K562 (cell line): Measurements from ENCODE around the gene APBA2. TPM values are rescaled to one million over a fixed set of nuclear protein-coding genes. Genes with fewer than 3 reads are reported as not detected.

Experiments used
- ATAC-seq: fragments of 200-7000 bp; cut with Tn5 transposase; 3 replicates; pipeline ENCODE4 v1.9.1; 2020; ENCODE audit warnings: moderate library complexity
- BruUV-seq: library from RNA; stranded (reverse); fragments of 400-500 nt; replicated peaks from 2 replicates; lab custom pipeline; 2021; lab: Mats Ljungman, UMichigan
- CTCF ChIA-PET: fragments of 300-600 bp; formaldehyde crosslinking; extraction: SDS; loops from one replicate; lab custom pipeline; 2021; ENCODE audit warnings: low intra/inter-chr PET ratio; lab: Yijun Ruan, JAX
- POLR2A ChIA-PET: fragments of 300-600, 350-650 bp; sonication (Branson Sonifier 250); formaldehyde crosslinking; extraction: SDS; loops from one replicate; lab custom pipeline; 2021; ENCODE audit warnings: antibody characterized with exemption, inconsistent platforms; lab: Yijun Ruan, JAX
- DNase-seq, 4 experiments: peaks; one replicate each; pipeline versions ENCODE4 v3.0.0 to v3.0.0-alpha.2; 2011 to 2018; ENCODE audit warnings: low spot score in 3 of 4, mixed read lengths in 3 of 4; ENCODE audit errors: extremely low read depth in 1 of 4
- FAIRE-seq: peaks from 2 replicates; lab custom pipeline; 2011; peaks lifted over from hg19 to GRCh38; lab: Jason Lieb, UNC
- H2AFZ ChIP-seq: 2 replicates; pipeline ENCODE4 v1.6.0; 2011; ENCODE audit warnings: low read depth, low read length, control low read depth, inconsistent platforms
- H3K27ac ChIP-seq: fragments of 200-600 bp; 3 replicates; pipeline ENCODE4 v1.8.0; 2011; ENCODE audit warnings: low read depth, mild to moderate bottlenecking, control low read depth, inconsistent platforms, low read length, moderate library complexity, mixed read lengths; ENCODE audit errors: extremely low read depth
- H3K27me3 ChIP-seq, 2 experiments: fragments of 300-600 bp in 1 of 2; 2 replicates in 1 of 2; 3 replicates in 1 of 2; pipeline versions ENCODE4 v1.6.0 to v1.8.0; 2011; ENCODE audit warnings: inconsistent platforms in 2 of 2, low read length in 2 of 2, mild to moderate bottlenecking in 1 of 2, mixed read lengths in 1 of 2, moderate library complexity in 1 of 2; ENCODE audit not compliant: control insufficient read depth in 2 of 2, insufficient read depth in 2 of 2
- H3K36me3 ChIP-seq: fragments of 300-600 bp; 3 replicates; pipeline ENCODE4 v1.8.0; 2011; ENCODE audit warnings: mild to moderate bottlenecking, low read length, inconsistent platforms; ENCODE audit not compliant: control insufficient read depth, insufficient read depth
- H3K4me1 ChIP-seq, 2 experiments: fragments of 200-600 bp in 1 of 2; replicated peaks in 1 of 2; 2 replicates in 1 of 2; 3 replicates in 1 of 2; pipeline versions ENCODE4 v1.5.1 to v1.8.0; 2011; ENCODE audit warnings: inconsistent platforms in 2 of 2, low read length in 2 of 2, mild to moderate bottlenecking in 1 of 2, mixed read lengths in 1 of 2, moderate library complexity in 1 of 2; ENCODE audit not compliant: control insufficient read depth in 2 of 2, insufficient read depth in 2 of 2
- H3K4me2 ChIP-seq: 2 replicates; pipeline ENCODE4 v1.6.1; 2011; ENCODE audit warnings: low read length, control low read depth, inconsistent platforms, mixed read lengths; ENCODE audit not compliant: insufficient read depth
- H3K4me3 ChIP-seq: fragments of 200-600 bp; sonication (generic), shearing (Covaris generic); 2 replicates; pipeline ENCODE4 v1.5.1; 2016; ENCODE audit warnings: control low read depth, inconsistent platforms
- H3K79me2 ChIP-seq: fragments of 200-600 bp; 3 replicates; pipeline ENCODE4 v1.8.0; 2011; ENCODE audit warnings: low read length, inconsistent platforms; ENCODE audit not compliant: control insufficient read depth, insufficient read depth
- H3K9ac ChIP-seq, 2 experiments: 2 replicates each; pipeline versions ENCODE4 v1.6.0 to v1.6.1; 2011; ENCODE audit warnings: low read depth in 2 of 2, low read length in 2 of 2, control low read depth in 1 of 2, inconsistent platforms in 1 of 2, mild to moderate bottlenecking in 1 of 2, mixed read lengths in 1 of 2; ENCODE audit not compliant: insufficient read depth in 1 of 2
- H3K9me1 ChIP-seq: one replicate; pipeline ENCODE4 v1.6.0; 2011; ENCODE audit warnings: inconsistent platforms, mild to moderate bottlenecking, low read length, moderate library complexity; ENCODE audit not compliant: control insufficient read depth, insufficient read depth
- H3K9me3 ChIP-seq: replicated peaks from 2 replicates; pipeline ENCODE4 v1.5.1; 2011; ENCODE audit warnings: low read depth, low read length, inconsistent platforms; ENCODE audit not compliant: control insufficient read depth, insufficient read depth
- H4K20me1 ChIP-seq: replicated peaks from 2 replicates; pipeline ENCODE4 v1.6.1; 2011; ENCODE audit warnings: low read length, inconsistent platforms, mixed read lengths; ENCODE audit not compliant: control insufficient read depth, insufficient read depth
- ATF4 ChIP-seq: fragments of 450-650 bp; formaldehyde crosslinking; IDR thresholded peaks from 2 replicates; pipeline ENCODE4 v1.4.0; 2022; ENCODE audit warnings: mild to moderate bottlenecking, moderate library complexity
- BCOR ChIP-seq: fragments of 450-650 bp; IDR thresholded peaks from 2 replicates; pipeline ENCODE4 v1.6.1; 2016
- GABPB2 ChIP-seq: fragments of 250-450 bp; sonication (Bioruptor Pico); conservative IDR thresholded peaks from 2 replicates; pipeline ENCODE4 v1.5.1; 2021; ENCODE audit warnings: mild to moderate bottlenecking
- HDAC2 ChIP-seq: fragments of 450-650 bp; IDR thresholded peaks from 2 replicates; pipeline ENCODE4 v1.6.1; 2016; ENCODE audit warnings: mild to moderate bottlenecking
- ID3 ChIP-seq, 2 experiments: fragments of 250-450 bp in 1 of 2; fragments of 450-650 bp in 1 of 2; sonication (Bioruptor Pico) in 1 of 2; IDR thresholded peaks; 2 replicates each; pipeline versions ENCODE4 v1.6.1 to v1.8.0; 2016 to 2021; ENCODE audit warnings: mild to moderate bottlenecking in 2 of 2, moderate library complexity in 2 of 2, missing compliant biosample characterization in 1 of 2, missing genetic modification characterization in 1 of 2
- MTA3 ChIP-seq: fragments of 450-650 bp; formaldehyde crosslinking; IDR thresholded peaks from 2 replicates; pipeline ENCODE4 v1.6.1; 2017; ENCODE audit warnings: mild to moderate bottlenecking, borderline replicate concordance
- SMAD4 ChIP-seq: fragments of 250-450 bp; sonication (Bioruptor Pico); conservative IDR thresholded peaks from 2 replicates; pipeline ENCODE4 v1.8.0; 2021; ENCODE audit warnings: inconsistent platforms, mild to moderate bottlenecking, moderate library complexity
- XRCC4 ChIP-seq: IDR thresholded peaks from one replicate; pipeline ENCODE4 v1.6.1; 2011; ENCODE audit not compliant: insufficient read depth, insufficient read length; ENCODE audit errors: extremely low read depth
- ZBTB40 ChIP-seq, 2 experiments: fragments of 450-650 bp in 1 of 2; sonication (generic) in 1 of 2; formaldehyde crosslinking in 1 of 2; IDR thresholded peaks; 2 replicates each; pipeline versions ENCODE4 v1.7.1 to v1.9.0; 2016 to 2022; ENCODE audit warnings: inconsistent platforms in 1 of 2, mild to moderate bottlenecking in 1 of 2, missing genetic modification reagents in 1 of 2
- ZFP1 ChIP-seq: fragments of 450-650 bp; formaldehyde crosslinking; IDR thresholded peaks from 2 replicates; pipeline ENCODE4 v1.4.0; 2020; ENCODE audit warnings: mild to moderate bottlenecking, mixed read lengths
- ZNF347 ChIP-seq: fragments of 450-650 bp; formaldehyde crosslinking; IDR thresholded peaks from 2 replicates; pipeline ENCODE4 v1.4.0; 2020; ENCODE audit warnings: low read depth, mild to moderate bottlenecking, moderate library complexity
- WGBS: fragments of 100-300 bp; shearing (Covaris generic); methylation state at CpG from one replicate; pipeline ENCODE4 v1.1.6; 2016; ENCODE audit warnings: low coverage, mixed read lengths; ENCODE audit not compliant: insufficient coverage; ENCODE audit errors: missing lambda C conversion rate; 5-methylcytosine and 5-hydroxymethylcytosine counted together
- in situ Hi-C: fragments of 300-500 bp; cut with MboI; formaldehyde crosslinking; loops from 4 replicates; pipeline ENCODE4 v1.15.0; 2018; ENCODE audit warnings: inconsistent platforms, mixed read lengths
- intact Hi-C: fragments of 100-400 bp; cut with micrococcal nuclease; formaldehyde crosslinking; loops from 2 replicates; pipeline ENCODE4 v1.14.2; 2022
- polyA plus RNA-seq, 8 experiments: library from polyadenylated mRNA; depleted of rRNA in 4 of 8; stranded (reverse) in 5 of 8; unstranded in 3 of 8; fragments of >200 nt; fragmentation: Nextera tagmentation in 2 of 8; fragmentation: Illumina TruSeq in 1 of 8; extraction: Ambion mirVana in 2 of 8; extraction: Trizol in 1 of 8; gene quantifications; 2 replicates each; pipeline versions ENCODE4 v1.2.1 to v1.2.3, GENCODE V29; 2011 to 2014; ENCODE audit warnings: inconsistent platforms in 1 of 8, missing spikeins in 1 of 8
- total RNA-seq, 7 experiments: library from RNA; depleted of rRNA in 6 of 7; stranded (reverse); fragments of >200 nt in 6 of 7; fragmentation: Illumina TruSeq in 2 of 7; extraction: Trizol in 2 of 7; gene quantifications; 2 replicates each; pipeline versions ENCODE4 v1.2.1 to v1.2.3, GENCODE V29; 2011 to 2021; ENCODE audit warnings: low replicate concordance in 1 of 7

Gene APBA2
- total and polyA plus RNA-seq, 9 of the 15 experiments (the other 6 are each of a cell fraction or from before 2014, with no cell fraction given), result 0.24 to 40.9 (median 25.2) TPM

- Histone ChIP-seq H3K9ac (peak overlapping the region in 1 of 2 experiments; percentile 65; a peak in 2 of 4 replicates), H3K79me2 (peaks cover 35% of the 10 kb centered on the region), H2AFZ (no peak overlapping the region), H3K36me3 (no peaks in the 10 kb centered on the region), H3K27me3 (no peaks in the 10 kb centered on the region), H3K27ac (peak overlapping the region; percentile 64; the same call in 2 of the 3 replicates), H3K9me3 (no peaks in the 10 kb centered on the region), H3K4me2 (no peak overlapping the region; the same call in 1 of the 2 replicates), H4K20me1 (no peaks in the 10 kb centered on the region), H3K4me3 (no peak overlapping the region), H3K4me1 (peaks cover 20 to 29% of the 10 kb centered on the region in 2 experiments), H3K9me1 (no peaks in the 10 kb centered on the region)
- peak; percentile 47; the same call in 2 of the 3 replicates for ATAC-seq
- in situ Hi-C loops, result no loop called here
- no TSS peak for BruUV-seq
- POLR2A ChIA-PET, result interaction anchor here (1.6 to 1.8 kb wide), 2 partner anchors 10 to 11 kb away, joined by 4 to 11 read pairs; no protein-coding TSS in a partner anchor
- intact Hi-C loops, result loop anchor here (5.0 kb wide), 1 partner anchor 42 kb away; no protein-coding TSS in a partner anchor
- peak in 1 of 4 experiments; percentile 16 for DNase-seq
- CTCF ChIA-PET, result no interaction called here
- FAIRE-seq, result no peak
- 73% methylated on average over 14 of the region's 14 CpGs for WGBS
- TF ChIP-seq ZNF347, result no peak
- TF ChIP-seq ATF4 (CRISPR knock-in tag), result no peak
- no peak for TF ChIP-seq HDAC2
- no peak for TF ChIP-seq MTA3
- TF ChIP-seq XRCC4, result no peak
- no peak for TF ChIP-seq GABPB2 (CRISPR knock-in tag)
- TF ChIP-seq BCOR, result no peak
- TF ChIP-seq ID3 (CRISPR knock-in tag; IDR thresholded peaks at IDR 0.05), result no peak
- 0 out of 2 replicates have a peak, but pooled peaks have one; percentile 29 for TF ChIP-seq ID3 (tag; IDR thresholded peaks at IDR 0.05)
- TF ChIP-seq ZBTB40 (IDR thresholded peaks at IDR 0.05), result no peak
- no peak for TF ChIP-seq ZBTB40 (CRISPR knock-in tag; IDR thresholded peaks at IDR 0.05)
- 0 out of 2 replicates have a peak, but pooled peaks have one; percentile 20 for TF ChIP-seq SMAD4
- no peak for TF ChIP-seq ZFP1 (CRISPR knock-in tag)
These were observed 83.8 kb downstream of the APBA2 start for GRCh38 chr15:28969511-28970085.
